ENCODE measurements around the gene TRAF3.
"Not testable (repeated sequence)": the region's sequence is repeated elsewhere in the genome, so short reads cannot be mapped to it uniquely, and the experiment has no call there.

The TRAF3 gene

GRCh38 chr14:102807013-102807406 is 29.8 kb downstream of the TRAF3 start:
- DNase-seq (ENCODE audit: low spot score) = no peak

GRCh38 chr14:102809870-102810269 is 32.6 kb downstream of the TRAF3 start:
- DNase-seq (ENCODE audit: low spot score) = no peak

GRCh38 chr14:102810523-102810922 is 33.3 kb downstream of the TRAF3 start:
- DNase-seq (ENCODE audit: low spot score) = no peak

- no peak for DNase-seq (ENCODE audit: low spot score)
Measured at GRCh38 chr14:102811254-102811963, 34.2 kb downstream of the TRAF3 start.

- DNase-seq (ENCODE audit: low spot score) = no peak
Measured at GRCh38 chr14:102811971-102812370, 34.7 kb downstream of the TRAF3 start.

GRCh38 chr14:102813691-102814090 is 36.4 kb downstream of the TRAF3 start:
- no peak for DNase-seq (ENCODE audit: low spot score)

GRCh38 chr14:102817318-102817717 is 40.1 kb downstream of the TRAF3 start:
- no peak for DNase-seq (ENCODE audit: low spot score)

- no peak for DNase-seq (ENCODE audit: low spot score)
Measured at GRCh38 chr14:102817942-102818940, 41.0 kb downstream of the TRAF3 start.

GRCh38 chr14:102819176-102819628 is 42.0 kb downstream of the TRAF3 start:
- DNase-seq (ENCODE audit: low spot score) = peak; percentile 49

GRCh38 chr14:102819747-102820330 is 42.6 kb downstream of the TRAF3 start:
- no peak for DNase-seq (ENCODE audit: low spot score)

GRCh38 chr14:102821252-102821651 is 44.0 kb downstream of the TRAF3 start:
- DNase-seq (ENCODE audit: low spot score) = no peak

GRCh38 chr14:102822311-102822863 is 45.1 kb downstream of the TRAF3 start:
- DNase-seq (ENCODE audit: low spot score) = no peak

GRCh38 chr14:102822887-102823286 is 45.6 kb downstream of the TRAF3 start:
- DNase-seq (ENCODE audit: low spot score) = not testable (repeated sequence)

- no peak for DNase-seq (ENCODE audit: low spot score)
Measured at GRCh38 chr14:102823546-102823945, 46.3 kb downstream of the TRAF3 start.

GRCh38 chr14:102824832-102825231 is 47.6 kb downstream of the TRAF3 start:
- DNase-seq (ENCODE audit: low spot score) = no peak

GRCh38 chr14:102825307-102826095 is 48.3 kb downstream of the TRAF3 start:
- DNase-seq (ENCODE audit: low spot score) = no peak

- DNase-seq (ENCODE audit: low spot score) = no peak
Measured at GRCh38 chr14:102826161-102826560, 48.9 kb downstream of the TRAF3 start.

- no peak for DNase-seq (ENCODE audit: low spot score)
Measured at GRCh38 chr14:102826751-102827675, 49.8 kb downstream of the TRAF3 start.

GRCh38 chr14:102827716-102828115 is 50.5 kb downstream of the TRAF3 start:
- DNase-seq (ENCODE audit: low spot score) = no peak

GRCh38 chr14:102828151-102828550 is 50.9 kb downstream of the TRAF3 start:
- no peak for DNase-seq (ENCODE audit: low spot score)

Data from NAMALWA (cell line).